ENCODE measurements around the gene GIT1. TPM values are rescaled to one million over a fixed set of nuclear protein-coding genes. Genes with fewer than 3 reads are reported as not detected.
"Not testable (repeated sequence)": the region's sequence is repeated elsewhere in the genome, so short reads cannot be mapped to it uniquely, and the experiment has no call there.

Gene GIT1
- total RNA-seq, 1 donor from 2014 or later = 31.9 TPM

GRCh38 chr17:29560316-29560715, 29.1 kb downstream of the GIT1 start:
- Histone ChIP-seq H3K27ac (replicated peaks) (no peak overlapping the region), H3K36me3 (peaks cover 12% of the 10 kb centered on the region), H3K27me3 (ENCODE audit: low read depth) (no peaks in the 10 kb centered on the region), H3K4me1 (peaks cover 28% of the 10 kb centered on the region), H3K9me3 (replicated peaks) (no peaks in the 10 kb centered on the region), H3K4me3 (no peak overlapping the region)
- no peak for TF ChIP-seq CTCF (IDR thresholded peaks at IDR 0.05; ENCODE audit: borderline replicate concordance)
- intact Hi-C loops (cut with micrococcal nuclease) = no loop called here
- DNase-seq = no peak

GRCh38 chr17:29559640-29560039, 29.8 kb downstream of the GIT1 start:
- no peak for TF ChIP-seq CTCF (IDR thresholded peaks at IDR 0.05; ENCODE audit: borderline replicate concordance)
- no peaks in the 10 kb centered on the region for H3K9me3 ChIP-seq (replicated peaks)
- H3K4me1 ChIP-seq = peaks cover 21% of the 10 kb centered on the region
- no peaks in the 10 kb centered on the region for H3K27me3 ChIP-seq (ENCODE audit: low read depth)
- no peak for DNase-seq
- no peak overlapping the region for H3K27ac ChIP-seq (replicated peaks)
- no peak overlapping the region for H3K4me3 ChIP-seq
- H3K36me3 ChIP-seq = peaks cover 12% of the 10 kb centered on the region
- intact Hi-C loops (cut with micrococcal nuclease) = no loop called here

GRCh38 chr17:29558139-29558538, 31.3 kb downstream of the GIT1 start:
- intact Hi-C loops (cut with micrococcal nuclease); H3K27me3 ChIP-seq (ENCODE audit: low read depth); H3K9me3 ChIP-seq (replicated peaks); H3K27ac ChIP-seq (replicated peaks); DNase-seq; H3K4me3 ChIP-seq: not testable (repeated sequence)
- peaks cover 18% of the 10 kb centered on the region for H3K4me1 ChIP-seq
- H3K36me3 ChIP-seq = peaks cover 12% of the 10 kb centered on the region

- Histone ChIP-seq H3K27ac (replicated peaks) (no peak overlapping the region), H3K9me3 (replicated peaks) (no peaks in the 10 kb centered on the region), H3K27me3 (ENCODE audit: low read depth) (no peaks in the 10 kb centered on the region), H3K36me3 (peaks cover 8% of the 10 kb centered on the region), H3K4me1 (peaks cover 18% of the 10 kb centered on the region), H3K4me3 (no peak overlapping the region)
- no peak for TF ChIP-seq CTCF (IDR thresholded peaks at IDR 0.05; ENCODE audit: borderline replicate concordance)
- intact Hi-C loops (cut with micrococcal nuclease) = no loop called here
- DNase-seq = no peak
These were observed 31.7 kb downstream of the GIT1 start for GRCh38 chr17:29557739-29558116.

GRCh38 chr17:29557085-29557738, 32.2 kb downstream of the GIT1 start:
- no peak for DNase-seq
- no peak overlapping the region for H3K4me3 ChIP-seq
- peaks cover 13% of the 10 kb centered on the region for H3K4me1 ChIP-seq
- intact Hi-C loops (cut with micrococcal nuclease) = no loop called here
- no peak for TF ChIP-seq CTCF (IDR thresholded peaks at IDR 0.05; ENCODE audit: borderline replicate concordance)
- no peak overlapping the region for H3K27ac ChIP-seq (replicated peaks)
- H3K36me3 ChIP-seq = peaks cover 3% of the 10 kb centered on the region
- H3K27me3 ChIP-seq (ENCODE audit: low read depth) = no peaks in the 10 kb centered on the region
- H3K9me3 ChIP-seq (replicated peaks) = no peaks in the 10 kb centered on the region

GRCh38 chr17:29555840-29556239, 33.6 kb downstream of the GIT1 start:
- no peaks in the 10 kb centered on the region for H3K36me3 ChIP-seq

More at GRCh38 chr17:29555840-29556239, 33.6 kb downstream of the GIT1 start:
- Histone ChIP-seq H3K27ac (replicated peaks) (no peak overlapping the region), H3K4me1 (no peaks in the 10 kb centered on the region), H3K27me3 (ENCODE audit: low read depth) (no peaks in the 10 kb centered on the region), H3K4me3 (no peak overlapping the region), H3K9me3 (replicated peaks) (no peaks in the 10 kb centered on the region)
- TF ChIP-seq CTCF (IDR thresholded peaks at IDR 0.05; ENCODE audit: borderline replicate concordance) = no peak
- no peak for DNase-seq
- intact Hi-C loops (cut with micrococcal nuclease) = no loop called here
